ENCODE results near the gene MINDY4.

MINDY4 gene

DNA sequence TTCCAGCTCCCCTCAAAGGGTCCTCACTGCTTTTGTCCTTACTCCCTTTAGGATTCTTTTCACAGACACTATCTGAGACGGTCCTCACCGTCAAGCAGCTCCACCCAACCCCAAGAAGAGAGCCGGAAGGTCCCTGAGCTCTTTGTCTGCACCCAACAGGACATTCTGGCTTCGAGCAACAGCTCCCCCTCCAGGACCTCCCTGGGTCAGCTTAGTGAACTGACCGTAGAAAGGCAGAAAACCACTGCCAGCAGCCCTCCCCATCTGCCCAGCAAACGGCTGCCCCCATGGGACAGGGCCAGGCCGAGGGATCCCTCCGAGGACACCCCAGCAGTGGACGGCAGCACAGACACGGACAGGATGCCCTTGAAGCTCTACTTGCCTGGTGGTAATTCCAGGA is 19.9 kb downstream of the MINDY4 start:
- no peak for DNase-seq (ENCODE audit: low read depth)
- H3K4me3 ChIP-seq (ENCODE audit: low read depth, low read length): no peak overlapping the region
- no peak for TF ChIP-seq CTCF (IDR thresholded peaks at IDR 0.05; ENCODE audit: insufficient read depth, low read depth, low read length, missing control alignments)

- no peak for TF ChIP-seq CTCF (IDR thresholded peaks at IDR 0.05; ENCODE audit: insufficient read depth, low read depth, low read length, missing control alignments)
- DNase-seq (ENCODE audit: low read depth): no peak
- no peak overlapping the region for H3K4me3 ChIP-seq (ENCODE audit: low read depth, low read length)
Measured at GRCh38 chr7:30795161-30795948, 24.1 kb downstream of the MINDY4 start.

DNA sequence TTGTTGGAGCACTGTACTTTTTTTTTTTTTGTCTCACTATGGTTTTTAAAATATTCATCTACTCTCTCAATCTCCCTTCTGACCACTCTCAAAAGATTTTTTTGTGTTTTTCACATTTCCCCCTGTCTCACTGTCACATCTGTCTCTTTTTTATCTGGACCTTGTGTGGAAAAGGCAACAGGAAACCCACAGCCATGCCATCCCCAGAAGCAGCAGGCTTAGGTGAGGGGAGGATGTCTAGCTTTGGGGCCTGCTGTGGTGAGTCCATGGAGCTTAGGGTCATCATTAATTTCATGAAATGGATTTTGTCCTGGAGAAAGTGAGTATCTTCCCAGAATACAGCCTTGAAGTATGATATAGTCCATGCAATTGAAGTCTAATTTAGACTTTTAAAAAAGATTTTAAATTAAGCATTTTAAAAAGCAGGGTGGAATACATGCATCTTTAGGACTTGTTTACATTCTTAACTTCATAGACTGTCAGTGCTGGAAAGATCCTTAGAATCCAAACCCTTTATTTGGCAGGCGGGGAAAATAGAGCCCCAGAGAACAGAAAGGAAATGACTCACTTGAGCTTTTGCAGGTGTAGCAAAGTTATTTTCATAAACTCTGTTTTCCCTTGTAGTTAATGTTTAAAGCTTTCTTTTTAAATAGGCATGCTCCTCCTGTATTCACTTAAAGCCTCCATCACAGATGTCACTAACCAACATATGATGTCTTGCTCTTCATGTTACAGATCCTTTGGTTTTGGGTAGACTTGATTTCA is 25.1 kb downstream of the MINDY4 start:
- TF ChIP-seq CTCF (IDR thresholded peaks at IDR 0.05; ENCODE audit: insufficient read depth, low read depth, low read length, missing control alignments): no peak
- DNase-seq (ENCODE audit: low read depth): peak; percentile 21
- no peak overlapping the region for H3K4me3 ChIP-seq (ENCODE audit: low read depth, low read length)

DNA sequence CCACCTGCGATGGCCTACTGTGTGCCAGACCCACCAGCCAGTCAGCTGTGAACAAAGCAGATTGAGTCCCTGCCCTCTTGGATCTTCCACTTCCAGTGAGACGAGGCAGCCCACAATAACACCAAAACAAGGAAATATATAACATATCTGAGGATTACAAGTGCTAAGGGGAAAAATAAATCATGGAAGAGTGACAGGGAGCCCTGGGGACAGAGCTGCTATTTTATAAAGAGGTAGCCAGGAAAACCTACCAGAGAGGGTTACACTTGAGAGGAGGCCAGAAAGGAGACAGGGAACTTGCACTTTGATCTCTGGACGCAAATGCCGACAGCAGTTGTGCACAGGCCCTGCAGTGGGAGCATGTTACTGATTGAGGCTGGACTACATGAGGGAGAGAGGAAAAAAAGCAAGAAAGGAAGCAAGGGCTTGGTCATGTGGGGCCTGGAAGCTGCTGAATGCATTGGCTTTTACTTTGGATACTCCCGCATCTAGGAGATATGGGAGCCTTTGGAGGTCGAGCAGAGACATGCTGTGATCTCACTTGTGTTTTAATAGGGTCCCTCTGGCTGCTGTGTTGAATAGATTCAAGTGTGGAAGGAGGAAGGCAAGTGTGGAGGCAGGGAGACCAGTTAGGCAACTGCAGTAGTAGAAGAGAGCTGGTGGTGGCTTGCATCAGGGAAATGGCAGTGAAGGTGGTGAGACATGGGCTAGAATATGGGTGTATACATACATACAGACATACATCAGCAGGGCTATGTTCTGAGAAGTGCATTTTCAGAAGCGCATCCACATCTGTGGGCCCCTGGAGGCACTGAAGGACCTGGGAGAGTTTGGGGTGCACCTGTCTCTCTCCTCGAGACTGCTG is 26.2 kb downstream of the MINDY4 start:
- no peak for TF ChIP-seq CTCF (IDR thresholded peaks at IDR 0.05; ENCODE audit: insufficient read depth, low read depth, low read length, missing control alignments)
- peak; percentile 17 for DNase-seq (ENCODE audit: low read depth)
- no peak overlapping the region for H3K4me3 ChIP-seq (ENCODE audit: low read depth, low read length)

- peak; percentile 90 for DNase-seq (ENCODE audit: low read depth)
- no peak for TF ChIP-seq CTCF (IDR thresholded peaks at IDR 0.05; ENCODE audit: insufficient read depth, low read depth, low read length, missing control alignments)
Measured at GRCh38 chr7:30799206-30799975, 28.2 kb downstream of the MINDY4 start.

More at GRCh38 chr7:30799206-30799975, 28.2 kb downstream of the MINDY4 start:
- no peak overlapping the region; the same call in 1 of the 2 replicates for H3K4me3 ChIP-seq (ENCODE audit: low read depth, low read length)

All from GM12865 (cell line).